Loucy (cell line): ENCODE data around the gene TBATA.
A peak's percentile ranks its signal among the peaks of the same experiment; 100 is the strongest.

Experiments
- CTCF ChIP-seq: fragments of 200-600 bp; sonication (generic); conservative IDR thresholded peaks from 2 replicates; pipeline ENCODE4 v1.5.1; 2014; ENCODE audit warnings: mild to moderate bottlenecking, antibody characterized with exemption, low read length
- EZH2phosphoT487 ChIP-seq: fragments of 200-600 bp; IDR thresholded peaks from 2 replicates; pipeline ENCODE4 v1.6.1; 2018; ENCODE audit warnings: antibody characterized with exemption, mild to moderate bottlenecking, moderate library complexity, borderline replicate concordance

- peak; percentile 64 for TF ChIP-seq CTCF
- TF ChIP-seq EZH2phosphoT487, result no peak
These were observed 36.0 kb upstream of the TBATA start for GRCh38 chr10:70820976-70821750.
